Calu3 (cell line): Measurements from ENCODE around the gene MPZL1. TPM values are rescaled to one million over a fixed set of nuclear protein-coding genes. Genes with fewer than 3 reads are reported as not detected.

ENCODE experiments used
- Bru-seq: library from RNA; stranded (reverse); fragments of 400-500 nt; gene quantifications from one replicate; lab custom pipeline; 2021; lab: Mats Ljungman, UMichigan
- BruChase-seq, 2 experiments: library from RNA; stranded (reverse); fragments of 400-500 nt; gene quantifications; one replicate each; lab custom pipeline; 2021; lab: Mats Ljungman, UMichigan
- BruUV-seq: library from RNA; stranded (reverse); fragments of 400-500 nt; replicated peaks from 2 replicates; lab custom pipeline; 2021; lab: Mats Ljungman, UMichigan
- CTCF ChIA-PET: fragments of 300-600 bp; sonication (Branson Sonifier 250); formaldehyde crosslinking; loops from one replicate; lab custom pipeline; 2022; ENCODE audit warnings: antibody characterized with exemption; lab: Charles Lee
- DNase-seq: peaks from one replicate; pipeline ENCODE4 v3.0.0; 2022
- H3K27ac Mint-ChIP-seq: one replicate; pipeline ENCODE4 v1.8.0; 2022; ENCODE audit warnings: mixed read lengths; ENCODE audit not compliant: unreplicated experiment
- H3K27me3 Mint-ChIP-seq: one replicate; pipeline ENCODE4 v1.8.0; 2022; ENCODE audit warnings: mixed read lengths; ENCODE audit not compliant: unreplicated experiment
- H3K36me3 Mint-ChIP-seq: one replicate; pipeline ENCODE4 v1.8.0; 2022; ENCODE audit warnings: mild to moderate bottlenecking, moderate library complexity, mixed read lengths; ENCODE audit not compliant: insufficient read depth, unreplicated experiment
- H3K4me1 Mint-ChIP-seq: one replicate; pipeline ENCODE4 v1.8.0; 2022; ENCODE audit warnings: mild to moderate bottlenecking, low read depth, mixed read lengths; ENCODE audit not compliant: unreplicated experiment
- H3K4me3 Mint-ChIP-seq: one replicate; pipeline ENCODE4 v1.8.0; 2022; ENCODE audit warnings: mild to moderate bottlenecking, low read depth, moderate library complexity, mixed read lengths; ENCODE audit not compliant: unreplicated experiment
- H3K9me3 Mint-ChIP-seq: one replicate; pipeline ENCODE4 v1.8.0; 2022; ENCODE audit warnings: low read depth, mixed read lengths; ENCODE audit not compliant: unreplicated experiment
- CTCF ChIP-seq: fragments of 200-600 bp; IDR thresholded peaks from one replicate; pipeline ENCODE4 v1.8.0; 2022; ENCODE audit warnings: antibody characterized with exemption; ENCODE audit not compliant: unreplicated experiment
- intact Hi-C: fragments of 100-400 bp; cut with micrococcal nuclease; formaldehyde crosslinking; loops from one replicate; pipeline ENCODE4 v1.10.0; 2022; ENCODE audit not compliant: unreplicated experiment
- long read RNA-seq: library from polyadenylated mRNA; stranded (forward); transcript quantifications from one replicate; pipeline ENCODE4 v2.0.0, GENCODE V29; 2022
- total RNA-seq: library from RNA; stranded (reverse); gene quantifications from 2 replicates; pipeline ENCODE4 v1.2.3, GENCODE V29; 2022

MPZL1 gene
- total RNA-seq (129 and 139 TPM in 2 replicates), Bru-seq, nascent RNA (percentile 78 among the genes with signal in this experiment), BruChase-seq, experiment 1, labeled RNA remaining after a 6-hour chase (percentile 90 among the genes with signal in this experiment), BruChase-seq, experiment 2, labeled RNA remaining after a 2-hour chase (percentile 83 among the genes with signal in this experiment)
- long read RNA-seq, full-length matches to known transcripts: 124 of 154 reads
- long read RNA-seq, partial matches to known transcripts: 5 of 154 reads
- long read RNA-seq, other reads (novel, unspliced or antisense): 25 of 154 reads

- Mint-ChIP-seq H3K9me3 (no peaks in the 10 kb centered on the region), H3K27ac (peak within 1 kb of the TSS; percentile 88), H3K4me3 (peak within 1 kb of the TSS; percentile 85), H3K36me3 (peaks cover 19% of the 10 kb centered on the region), H3K27me3 (no peaks in the 10 kb centered on the region), H3K4me1 (peaks cover 33% of the 10 kb centered on the region)
- intact Hi-C loops: loop anchor here (1.0 to 5.0 kb wide), 5 partner anchors 31 to 361 kb away; partner anchors contain the start of genes DCAF6 and MPC2
- BruUV-seq: no TSS peak
- TF ChIP-seq CTCF: no peak
- CTCF ChIA-PET: interaction anchor here (0.9 to 1.3 kb wide), 5 partner anchors 35 to 360 kb away, joined by 3 to 8 read pairs (median 3); no protein-coding TSS in a partner anchor
- peak; percentile 98 for DNase-seq
Measured at GRCh38 chr1:167721617-167722151, at the start of gene MPZL1. Gene MPZL1 (plus strand): TSS chr1:167721982. CDS start chr1:167722152, 170 bp downstream.

GRCh38 chr1:167672831-167673230 is 49.0 kb upstream of the MPZL1 start:
- Mint-ChIP-seq H3K27me3 (peaks cover 60% of the 10 kb centered on the region), H3K4me1 (no peaks in the 10 kb centered on the region), H3K9me3 (no peaks in the 10 kb centered on the region), H3K27ac (no peak overlapping the region), H3K36me3 (no peaks in the 10 kb centered on the region), H3K4me3 (no peak overlapping the region)
- CTCF ChIA-PET: no interaction called here
- TF ChIP-seq CTCF: no peak
- DNase-seq: no peak
- BruUV-seq: no TSS peak
- intact Hi-C loops: no loop called here

GRCh38 chr1:167673265-167673664 is 48.5 kb upstream of the MPZL1 start:
- no peaks in the 10 kb centered on the region for H3K9me3 Mint-ChIP-seq
- peaks cover 56% of the 10 kb centered on the region for H3K27me3 Mint-ChIP-seq
- no peaks in the 10 kb centered on the region for H3K36me3 Mint-ChIP-seq
- no peak overlapping the region for H3K27ac Mint-ChIP-seq
- intact Hi-C loops: no loop called here
- CTCF ChIA-PET: interaction anchor here (0.5 kb wide), 1 partner anchor 480 kb away, joined by 3 read pairs; no protein-coding TSS in a partner anchor
- DNase-seq: no peak
- H3K4me1 Mint-ChIP-seq: no peaks in the 10 kb centered on the region
- no peak overlapping the region for H3K4me3 Mint-ChIP-seq
- TF ChIP-seq CTCF: no peak
- no TSS peak for BruUV-seq

GRCh38 chr1:167674156-167674555 is 47.6 kb upstream of the MPZL1 start:
- no peak overlapping the region for H3K4me3 Mint-ChIP-seq
- BruUV-seq: no TSS peak
- CTCF ChIA-PET: interaction anchor here (1.3 kb wide), 1 partner anchor 13 kb away, joined by 3 read pairs; no protein-coding TSS in a partner anchor
- no peaks in the 10 kb centered on the region for H3K36me3 Mint-ChIP-seq
- peaks cover 49% of the 10 kb centered on the region for H3K27me3 Mint-ChIP-seq
- no peaks in the 10 kb centered on the region for H3K4me1 Mint-ChIP-seq
- no peak for TF ChIP-seq CTCF
- H3K9me3 Mint-ChIP-seq: no peaks in the 10 kb centered on the region
- intact Hi-C loops: no loop called here
- no peak overlapping the region for H3K27ac Mint-ChIP-seq
- DNase-seq: no peak
